Osteocyte (in vitro differentiated cells): ENCODE measurements around the gene MYRIP. TPM values are rescaled to one million over a fixed set of nuclear protein-coding genes. Genes with fewer than 3 reads are reported as not detected.
"Not testable (repeated sequence)": the region's sequence is repeated elsewhere in the genome, so short reads cannot be mapped to it uniquely, and the experiment has no call there.

ENCODE experiments used
- DNase-seq: peaks from one replicate; pipeline ENCODE4 v3.0.0; 2021; ENCODE audit warnings: mixed read lengths; ENCODE audit not compliant: unreplicated experiment; ENCODE audit errors: extremely low spot score
- H3K27ac Mint-ChIP-seq: one replicate; pipeline ENCODE4 v1.8.0; 2021; ENCODE audit warnings: mild to moderate bottlenecking, mixed read lengths; ENCODE audit not compliant: unreplicated experiment
- H3K27me3 Mint-ChIP-seq: one replicate; pipeline ENCODE4 v1.8.0; 2021; ENCODE audit warnings: mixed read lengths; ENCODE audit not compliant: unreplicated experiment
- H3K36me3 Mint-ChIP-seq: one replicate; pipeline ENCODE4 v1.8.0; 2021; ENCODE audit warnings: mixed read lengths; ENCODE audit not compliant: unreplicated experiment
- H3K4me1 Mint-ChIP-seq: one replicate; pipeline ENCODE4 v1.8.0; 2021; ENCODE audit warnings: mixed read lengths; ENCODE audit not compliant: unreplicated experiment
- H3K4me3 Mint-ChIP-seq: one replicate; pipeline ENCODE4 v1.8.0; 2021; ENCODE audit warnings: mild to moderate bottlenecking, moderate library complexity, mixed read lengths; ENCODE audit not compliant: unreplicated experiment
- H3K9me3 Mint-ChIP-seq: one replicate; pipeline ENCODE4 v1.8.0; 2021; ENCODE audit warnings: mixed read lengths; ENCODE audit not compliant: unreplicated experiment
- CTCF ChIP-seq: fragments of 200-600 bp; sonication (generic); IDR thresholded peaks from 2 replicates; pipeline ENCODE4 v1.5.0; 2021; ENCODE audit warnings: antibody characterized with exemption, mild to moderate bottlenecking, moderate library complexity
- total RNA-seq: library from RNA; stranded (reverse); gene quantifications from 2 replicates; pipeline ENCODE4 v1.2.1, GENCODE V29; 2021

Gene MYRIP
- total RNA-seq, 1 donor from 2014 or later = 0.62 TPM

- Mint-ChIP-seq H3K36me3 (no peaks in the 10 kb centered on the region), H3K27ac (no peak overlapping the region), H3K27me3 (peaks cover 53% of the 10 kb centered on the region), H3K9me3 (no peaks in the 10 kb centered on the region), H3K4me1 (peaks cover 23% of the 10 kb centered on the region), H3K4me3 (no peak overlapping the region)
- no peak for DNase-seq
- TF ChIP-seq CTCF = peak; percentile 41
Measured at GRCh38 chr3:39812537-39812936, 3.1 kb downstream of the MYRIP start.

GRCh38 chr3:39814007-39814406 is 4.6 kb downstream of the MYRIP start:
- Mint-ChIP-seq H3K27ac (no peak overlapping the region), H3K36me3 (no peaks in the 10 kb centered on the region), H3K4me3 (no peak overlapping the region), H3K9me3 (no peaks in the 10 kb centered on the region), H3K27me3 (peaks cover 44% of the 10 kb centered on the region), H3K4me1 (peaks cover 16% of the 10 kb centered on the region)
- no peak for DNase-seq
- TF ChIP-seq CTCF = no peak

GRCh38 chr3:39819899-39820298 is 10.5 kb downstream of the MYRIP start:
- no peaks in the 10 kb centered on the region for H3K36me3 Mint-ChIP-seq
- H3K9me3 Mint-ChIP-seq = no peaks in the 10 kb centered on the region
- H3K4me1 Mint-ChIP-seq = no peaks in the 10 kb centered on the region
- H3K27ac Mint-ChIP-seq = no peak overlapping the region
- DNase-seq = no peak
- no peak for TF ChIP-seq CTCF
- peaks cover 31% of the 10 kb centered on the region for H3K27me3 Mint-ChIP-seq
- H3K4me3 Mint-ChIP-seq = no peak overlapping the region

- H3K4me1 Mint-ChIP-seq, H3K27ac Mint-ChIP-seq, H3K36me3 Mint-ChIP-seq, H3K27me3 Mint-ChIP-seq, H3K4me3 Mint-ChIP-seq, H3K9me3 Mint-ChIP-seq, DNase-seq: not testable (repeated sequence)
Measured at GRCh38 chr3:39833764-39834163, 24.4 kb downstream of the MYRIP start.

- no peak for DNase-seq
- Mint-ChIP-seq H3K9me3 (peaks cover 4% of the 10 kb centered on the region), H3K27ac (no peak overlapping the region), H3K27me3 (no peaks in the 10 kb centered on the region), H3K36me3 (no peaks in the 10 kb centered on the region), H3K4me3 (no peak overlapping the region), H3K4me1 (no peaks in the 10 kb centered on the region)
- TF ChIP-seq CTCF = no peak
Measured at GRCh38 chr3:39839484-39839883, 30.1 kb downstream of the MYRIP start.

GRCh38 chr3:39843440-39843839 is 34.0 kb downstream of the MYRIP start:
- H3K27me3 Mint-ChIP-seq = no peaks in the 10 kb centered on the region
- no peak for TF ChIP-seq CTCF
- no peaks in the 10 kb centered on the region for H3K4me1 Mint-ChIP-seq
- no peak overlapping the region for H3K27ac Mint-ChIP-seq
- no peak for DNase-seq
- H3K9me3 Mint-ChIP-seq = peaks cover 4% of the 10 kb centered on the region
- H3K36me3 Mint-ChIP-seq = no peaks in the 10 kb centered on the region
- no peak overlapping the region for H3K4me3 Mint-ChIP-seq
